ENCODE results near the gene S100Z.

- TF ChIP-seq REST (IDR thresholded peaks at IDR 0.05; ENCODE audit: low read depth) (no peak), YY1 (IDR thresholded peaks at IDR 0.05; ENCODE audit: low read depth) (no peak), TEAD4 (IDR thresholded peaks at IDR 0.05) (no peak), EGR1 (IDR thresholded peaks at IDR 0.05) (no peak), RAD21 (IDR thresholded peaks at IDR 0.05; ENCODE audit: low read depth) (no peak), CREB1 (IDR thresholded peaks at IDR 0.05; ENCODE audit: low read depth) (no peak), NFIC (IDR thresholded peaks at IDR 0.05) (no peak)
- TF ChIP-seq, protein P1, sequence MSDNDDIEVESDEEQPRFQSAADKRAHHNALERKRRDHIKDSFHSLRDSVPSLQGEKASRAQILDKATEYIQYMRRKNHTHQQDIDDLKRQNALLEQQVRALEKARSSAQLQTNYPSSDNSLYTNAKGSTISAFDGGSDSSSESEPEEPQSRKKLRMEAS (IDR thresholded peaks at IDR 0.05): no peak
Observed at GRCh38 chr5:76956033-76956432, 106.2 kb downstream of the S100Z start.
